ENCODE measurements around the gene GSX2. TPM values are rescaled to one million over a fixed set of nuclear protein-coding genes. Genes with fewer than 3 reads are reported as not detected.
A peak's percentile ranks its signal among the peaks of the same experiment; 100 is the strongest.

Gene GSX2
- total and polyA plus RNA-seq, 2 of the 13 experiments (the other 11 are each of a cell fraction or from before 2014, with no cell fraction given): not detected

- TF ChIP-seq NCOA1 (CRISPR knock-in tag; IDR thresholded peaks at IDR 0.05) (no peak), ARID4A (CRISPR knock-in tag; IDR thresholded peaks at IDR 0.05; ENCODE audit: borderline replicate concordance) (no peak; the same call in 1 of the 2 replicates), ZNF335 (CRISPR knock-in tag; IDR thresholded peaks at IDR 0.05) (no peak), GMEB1 (CRISPR knock-in tag; IDR thresholded peaks at IDR 0.05; ENCODE audit: borderline replicate concordance) (no peak), NPAS2 (CRISPR knock-in tag; IDR thresholded peaks at IDR 0.05; ENCODE audit: borderline replicate concordance) (no peak), ZNF441 (CRISPR knock-in tag; IDR thresholded peaks at IDR 0.05; ENCODE audit: borderline replicate concordance) (no peak), SCMH1 (CRISPR knock-in tag; IDR thresholded peaks at IDR 0.05; ENCODE audit: borderline replicate concordance) (no peak), POLR2AphosphoS2 (IDR thresholded peaks at IDR 0.05; ENCODE audit: low read depth, low read length) (no peak), CEBPZ (IDR thresholded peaks at IDR 0.05; ENCODE audit: low read length) (no peak), ZNF639 (CRISPR knock-in tag; conservative IDR thresholded peaks at IDR 0.05) (no peak), TBX3 (IDR thresholded peaks at IDR 0.05; ENCODE audit: borderline replicate concordance) (no peak), MYC (CRISPR knock-in tag; IDR thresholded peaks at IDR 0.05; ENCODE audit: borderline replicate concordance) (0 out of 2 replicates have a peak, but pooled peaks have one; percentile 10), THAP7 (CRISPR knock-in tag; IDR thresholded peaks at IDR 0.05) (0 out of 2 replicates have a peak, but pooled peaks have one; percentile 60), ZNF549 (CRISPR knock-in tag; IDR thresholded peaks at IDR 0.05) (no peak), ZNF652 (CRISPR knock-in tag; IDR thresholded peaks at IDR 0.05; ENCODE audit: borderline replicate concordance, low read depth) (no peak), SAP130 (CRISPR knock-in tag; IDR thresholded peaks at IDR 0.05; ENCODE audit: low read depth) (peak; percentile 12; the same call in 1 of the 2 replicates)
These were observed 36.1 kb upstream of the GSX2 start (continued) for GRCh38 chr4:54063737-54064316.

All from HepG2 (cell line).